Dermis blood vessel endothelial cell (primary cell): ENCODE measurements around the gene IL12B. TPM values are rescaled to one million over a fixed set of nuclear protein-coding genes. Genes with fewer than 3 reads are reported as not detected.
"Not testable (repeated sequence)": the region's sequence is repeated elsewhere in the genome, so short reads cannot be mapped to it uniquely, and the experiment has no call there.

ENCODE experiments used
- DNase-seq: peaks from one replicate; pipeline ENCODE4 v3.0.0; 2010
- total RNA-seq: library from RNA; depleted of rRNA; stranded (reverse); fragments of >200 nt; gene quantifications from 2 replicates; pipeline ENCODE4 v1.2.3, GENCODE V29; 2014

IL12B gene
- total RNA-seq, 1 donor from 2014 or later: not detected

GRCh38 chr5:159290741-159291140, 39.5 kb downstream of the IL12B start:
- no peak for DNase-seq

GRCh38 chr5:159286420-159287035, 43.8 kb downstream of the IL12B start:
- peak; percentile 62 for DNase-seq

GRCh38 chr5:159274676-159275075, 55.6 kb downstream of the IL12B start:
- no peak for DNase-seq

- DNase-seq: no peak
These were observed 56.4 kb downstream of the IL12B start for GRCh38 chr5:159273923-159274322.

- no peak for DNase-seq
These were observed 60.6 kb downstream of the IL12B start for GRCh38 chr5:159269723-159270122.

- not testable (repeated sequence) for DNase-seq
These were observed 63.5 kb downstream of the IL12B start for GRCh38 chr5:159266764-159267163.

Other genes with a start within 250 kb of the IL12B start
- 3.6 and 4.4 TPM in 2 replicates for gene EBF1, start 230.6 kb downstream of the IL12B start, total RNA-seq
- gene RNF145, start 120.9 kb downstream of the IL12B start, total RNA-seq: 47.8 and 71.3 TPM in 2 replicates
- 11.7 and 14.8 TPM in 2 replicates for gene UBLCP1, start 67.2 kb downstream of the IL12B start, total RNA-seq